Gastrocnemius medialis (tissue), 4 donors: ENCODE measurements around the gene ANO3. TPM values are rescaled to one million over a fixed set of nuclear protein-coding genes. Genes with fewer than 3 reads are reported as not detected.

Experiments
- ATAC-seq, 2 donors: fragments of 150-250 bp; one replicate each; pipeline ENCODE4 v1.9.1; 2016
- DNase-seq, 2 donors: peaks; one replicate each; pipeline ENCODE4 v3.0.0-alpha.2; 2019
- H3K27ac ChIP-seq, 4 donors: fragments of 200-600 bp; sonication (generic); 1 replicate in 1 of 4; 2 replicates in 3 of 4; pipeline ENCODE4 v1.5.1; 2016 to 2018; ENCODE audit warnings: mild to moderate bottlenecking in 2 of 4, moderate library complexity in 1 of 4
- H3K27me3 ChIP-seq, 3 donors: fragments of 200-600 bp; sonication (generic) in 2 of 3; 1 replicate in 1 of 3; 2 replicates in 2 of 3; pipeline versions ENCODE4 v1.5.1 to v1.6.0; 2016 to 2019; ENCODE audit warnings: mild to moderate bottlenecking in 1 of 3, moderate library complexity in 1 of 3
- H3K36me3 ChIP-seq, 2 donors: fragments of 200-600 bp; sonication (generic) in 1 of 2; one replicate each; pipeline ENCODE4 v1.5.1; 2017 to 2018
- H3K4me1 ChIP-seq, 2 donors: fragments of 200-600 bp; sonication (generic) in 1 of 2; one replicate each; pipeline ENCODE4 v1.5.1; 2016 to 2017; ENCODE audit warnings: mild to moderate bottlenecking in 2 of 2
- H3K4me3 ChIP-seq, 4 donors: fragments of 200-600 bp; sonication (generic) in 3 of 4; 1 replicate in 1 of 4; 2 replicates in 3 of 4; pipeline ENCODE4 v1.5.1; 2016 to 2019; ENCODE audit warnings: mild to moderate bottlenecking in 2 of 4
- H3K9me3 ChIP-seq, 3 donors: fragments of 200-600 bp; sonication (generic) in 2 of 3; 1 replicate in 1 of 3; 2 replicates in 2 of 3; pipeline ENCODE4 v1.5.1; 2016 to 2019
- CTCF ChIP-seq, 5 experiments: fragments of 450-650 bp in 3 of 5; fragments of 200-600 bp in 2 of 5; sonication (generic) in 2 of 5; IDR thresholded peaks in 4 of 5; conservative IDR thresholded peaks in 1 of 5; 1 replicate in 4 of 5; 2 replicates in 1 of 5; pipeline ENCODE4 v1.5.1; 2016 to 2019; ENCODE audit warnings: antibody characterized with exemption in 5 of 5, mild to moderate bottlenecking in 3 of 5, moderate library complexity in 3 of 5
- POLR2A ChIP-seq, 2 donors: fragments of 450-650 bp; IDR thresholded peaks; one replicate each; pipeline ENCODE4 v1.6.1; 2017; ENCODE audit warnings: antibody characterized with exemption in 2 of 2, mild to moderate bottlenecking in 2 of 2, moderate library complexity in 2 of 2
- in situ Hi-C, 4 donors: fragments of 200-750 bp; cut with MboI; loops; one replicate each; pipeline versions ENCODE4 v1.15.0 to v1.8.0; 2017; ENCODE audit warnings: low sequenced_read_pairs in 4 of 4
- intact Hi-C: fragments of 100-400 bp; cut with DNase I; formaldehyde crosslinking; loops from one replicate; pipeline ENCODE4 v1.15.1; 2023; ENCODE audit warnings: low total_unique reads
- total RNA-seq, 4 donors: library from RNA; depleted of rRNA; stranded (reverse); fragments of >200 nt; gene quantifications; one replicate each; pipeline versions ENCODE4 v1.1.0 to v1.2.3, GENCODE V29; 2016

The ANO3 gene
- total RNA-seq, 4 donors from 2014 or later = 0.05 TPM; not detected in 3

- TF ChIP-seq POLR2A (IDR thresholded peaks at IDR 0.05) (no peak), CTCF (IDR thresholded peaks at IDR 0.05 in 4 of 5, conservative IDR thresholded peaks at IDR 0.05 in 1 of 5) (no peak)
- in situ Hi-C loops (no loop called here), intact Hi-C loops (no loop called here)
- Histone ChIP-seq H3K27ac (no peak overlapping the region), H3K9me3 (no peaks in the 10 kb centered on the region), H3K4me3 (no peak overlapping the region), H3K4me1 (no peaks in the 10 kb centered on the region), H3K36me3 (no peaks in the 10 kb centered on the region), H3K27me3 (no peaks in the 10 kb centered on the region)
- ATAC-seq (no peak), DNase-seq (no peak)
Observed at GRCh38 chr11:26470992-26471391, 139.1 kb downstream of the ANO3 start.

GRCh38 chr11:26473216-26474194, 141.6 kb downstream of the ANO3 start:
- no peak overlapping the region for H3K27ac ChIP-seq

DNA sequence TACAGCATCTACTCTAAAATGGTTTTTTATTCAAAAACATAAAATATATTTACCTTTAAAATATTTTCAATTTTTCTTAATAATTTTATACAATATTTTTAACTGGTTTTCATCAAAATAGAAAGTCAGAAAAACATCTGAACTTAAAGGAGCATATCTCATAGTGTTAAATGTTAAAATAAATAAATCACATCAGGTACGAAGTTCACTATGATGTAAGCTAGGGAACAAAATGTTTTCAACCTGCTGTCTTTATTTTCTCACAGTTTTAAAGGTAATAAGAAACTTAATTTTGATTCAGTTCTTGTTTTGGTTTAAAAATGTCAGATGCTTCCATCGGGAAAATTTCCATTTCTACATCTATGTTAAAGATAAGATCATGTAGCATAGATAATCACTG, 142.5 kb downstream of the ANO3 start:
- H3K4me3 ChIP-seq = no peak overlapping the region
- ATAC-seq (no peak), DNase-seq (no peak)
- H3K9me3 ChIP-seq = no peaks in the 10 kb centered on the region
- no peaks in the 10 kb centered on the region for H3K27me3 ChIP-seq
- in situ Hi-C loops = no loop called here
- no peaks in the 10 kb centered on the region for H3K4me1 ChIP-seq
- H3K27ac ChIP-seq = no peak overlapping the region
- intact Hi-C loops = no loop called here
- H3K36me3 ChIP-seq = no peaks in the 10 kb centered on the region
- TF ChIP-seq CTCF (IDR thresholded peaks at IDR 0.05 in 4 of 5, conservative IDR thresholded peaks at IDR 0.05 in 1 of 5) (no peak), POLR2A (IDR thresholded peaks at IDR 0.05) (no peak)

More at GRCh38 chr11:26473216-26474194, 141.6 kb downstream of the ANO3 start:
- no peaks in the 10 kb centered on the region for H3K9me3 ChIP-seq
- intact Hi-C loops (no loop called here), in situ Hi-C loops (no loop called here)
- no peak for ATAC-seq
- no peaks in the 10 kb centered on the region for H3K4me1 ChIP-seq
- no peak overlapping the region for H3K4me3 ChIP-seq
- H3K36me3 ChIP-seq = no peaks in the 10 kb centered on the region
- TF ChIP-seq POLR2A (IDR thresholded peaks at IDR 0.05) (no peak), CTCF (IDR thresholded peaks at IDR 0.05 in 4 of 5, conservative IDR thresholded peaks at IDR 0.05 in 1 of 5) (no peak)
- H3K27me3 ChIP-seq = no peaks in the 10 kb centered on the region
- no peak for DNase-seq

DNA sequence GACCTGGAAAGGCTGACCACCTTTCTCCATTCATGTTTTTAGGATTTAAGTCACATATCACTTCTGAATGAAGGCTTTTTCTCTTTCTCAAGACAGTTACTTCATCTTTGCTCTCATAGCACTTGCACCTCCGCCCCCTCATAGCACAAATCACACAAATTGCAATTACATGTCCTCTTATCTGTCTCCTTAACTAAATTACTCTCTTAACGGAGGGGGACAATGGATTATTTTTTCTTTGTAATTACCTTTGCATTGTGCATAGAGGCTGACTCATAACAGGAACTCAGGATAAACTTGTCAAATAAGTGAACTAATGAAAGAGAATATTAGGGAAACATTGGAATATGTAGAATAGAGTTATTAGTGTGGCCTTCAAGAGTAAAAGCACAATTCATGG, 145.5 kb downstream of the ANO3 start:
- in situ Hi-C loops (no loop called here), intact Hi-C loops (no loop called here)
- Histone ChIP-seq H3K4me3 (no peak overlapping the region), H3K9me3 (no peaks in the 10 kb centered on the region), H3K27me3 (no peaks in the 10 kb centered on the region), H3K27ac (no peak overlapping the region), H3K36me3 (no peaks in the 10 kb centered on the region), H3K4me1 (no peaks in the 10 kb centered on the region)
- TF ChIP-seq POLR2A (IDR thresholded peaks at IDR 0.05) (no peak), CTCF (IDR thresholded peaks at IDR 0.05 in 4 of 5, conservative IDR thresholded peaks at IDR 0.05 in 1 of 5) (no peak)
- no peak for ATAC-seq
- no peak for DNase-seq
